GM21390 (cell line): Measurements from ENCODE around the gene BEND6.
"Not testable (repeated sequence)": the region's sequence is repeated elsewhere in the genome, so short reads cannot be mapped to it uniquely, and the experiment has no call there.

ENCODE experiments used
- ATAC-seq: cut with Tn5 transposase; IDR thresholded peaks from one replicate; pipeline ENCODE4 v1.9.1; 2021; ENCODE audit not compliant: unreplicated experiment

Gene BEND6

GRCh38 chr6:57026001-57026400 is 71.1 kb downstream of the BEND6 start:
- no peak for ATAC-seq

GRCh38 chr6:57027301-57027700 is 72.4 kb downstream of the BEND6 start:
- ATAC-seq, result no peak

- no peak for ATAC-seq
Observed at GRCh38 chr6:57029213-57029612, 74.3 kb downstream of the BEND6 start.

- no peak for ATAC-seq
Observed at GRCh38 chr6:57033228-57033627, 78.3 kb downstream of the BEND6 start.

GRCh38 chr6:57035549-57035948 is 80.6 kb downstream of the BEND6 start:
- ATAC-seq, result no peak

- ATAC-seq, result no peak
Observed at GRCh38 chr6:57038906-57039305, 84.0 kb downstream of the BEND6 start.

- ATAC-seq, result no peak
Observed at GRCh38 chr6:57040011-57040410, 85.1 kb downstream of the BEND6 start.

- ATAC-seq, result not testable (repeated sequence)
Observed at GRCh38 chr6:57044061-57044460, 89.2 kb downstream of the BEND6 start.

- ATAC-seq, result no peak
Observed at GRCh38 chr6:57044568-57044967, 89.7 kb downstream of the BEND6 start.

GRCh38 chr6:57046332-57047256 is 91.7 kb downstream of the BEND6 start, which contains the start of gene KIAA1586:
Gene KIAA1586 (plus strand): TSS chr6:57046693. CDS start chr6:57046756, 63 bp downstream.
- ATAC-seq, result peak; percentile 95

GRCh38 chr6:57047257-57047585 is 92.3 kb downstream of the BEND6 start:
- peak; percentile 15 for ATAC-seq

- ATAC-seq, result not testable (repeated sequence)
Observed at GRCh38 chr6:57047859-57048258, 93.0 kb downstream of the BEND6 start.

GRCh38 chr6:57048577-57048976 is 93.7 kb downstream of the BEND6 start:
- no peak for ATAC-seq

GRCh38 chr6:57063847-57064246 is 108.9 kb downstream of the BEND6 start:
- no peak for ATAC-seq

- ATAC-seq, result no peak
Observed at GRCh38 chr6:57064809-57065208, 109.9 kb downstream of the BEND6 start.

- ATAC-seq, result no peak
Observed at GRCh38 chr6:57068061-57068460, 113.2 kb downstream of the BEND6 start.

GRCh38 chr6:57069228-57069627 is 114.3 kb downstream of the BEND6 start:
- ATAC-seq, result no peak

GRCh38 chr6:57069920-57070331 is 115.0 kb downstream of the BEND6 start:
- ATAC-seq, result no peak

GRCh38 chr6:57072108-57072507 is 117.2 kb downstream of the BEND6 start:
- no peak for ATAC-seq

GRCh38 chr6:57074383-57074782 is 119.5 kb downstream of the BEND6 start:
- no peak for ATAC-seq

GRCh38 chr6:57075092-57075491 is 120.2 kb downstream of the BEND6 start:
- no peak for ATAC-seq
